ENCODE data around the gene TPM4. TPM values are rescaled to one million over a fixed set of nuclear protein-coding genes. Genes with fewer than 3 reads are reported as not detected.
"Not testable (repeated sequence)": the region's sequence is repeated elsewhere in the genome, so short reads cannot be mapped to it uniquely, and the experiment has no call there.

Gene TPM4
- polyA plus RNA-seq, 1 donor, result 162 TPM

- no peak for DNase-seq (ENCODE audit: low read depth)
These were observed 5.1 kb upstream of the TPM4 start for GRCh38 chr19:16071072-16071691.

GRCh38 chr19:16073481-16073880, 2.8 kb upstream of the TPM4 start:
- no peak for DNase-seq (ENCODE audit: low read depth)

GRCh38 chr19:16073988-16074387, 2.3 kb upstream of the TPM4 start:
- DNase-seq (ENCODE audit: low read depth), result no peak

GRCh38 chr19:16074488-16075365, 1.6 kb upstream of the TPM4 start:
- no peak for DNase-seq (ENCODE audit: low read depth)

- no peak for DNase-seq (ENCODE audit: low read depth)
These were observed 703 bp upstream of the TPM4 start for GRCh38 chr19:16075430-16076153.

- no peak for DNase-seq (ENCODE audit: low read depth)
These were observed 790 bp downstream of the TPM4 start for GRCh38 chr19:16076958-16077611.

- DNase-seq (ENCODE audit: low read depth), result peak; percentile 68
These were observed 1.9 kb downstream of the TPM4 start for GRCh38 chr19:16077984-16078758.

- peak; percentile 91 for DNase-seq (ENCODE audit: low read depth)
These were observed 2.7 kb downstream of the TPM4 start for GRCh38 chr19:16078759-16079707.

GRCh38 chr19:16084067-16084685, 7.9 kb downstream of the TPM4 start:
- DNase-seq (ENCODE audit: low read depth), result no peak

- no peak for DNase-seq (ENCODE audit: low read depth)
These were observed 8.8 kb downstream of the TPM4 start for GRCh38 chr19:16085115-16085514.

- not testable (repeated sequence) for DNase-seq (ENCODE audit: low read depth)
These were observed 11.1 kb downstream of the TPM4 start for GRCh38 chr19:16087404-16087803.

- no peak for DNase-seq (ENCODE audit: low read depth)
These were observed 11.6 kb downstream of the TPM4 start for GRCh38 chr19:16087940-16088339.

- no peak for DNase-seq (ENCODE audit: low read depth)
These were observed 12.2 kb downstream of the TPM4 start for GRCh38 chr19:16088351-16089009.

- DNase-seq (ENCODE audit: low read depth), result no peak
These were observed 12.9 kb downstream of the TPM4 start for GRCh38 chr19:16089010-16089846.

- no peak for DNase-seq (ENCODE audit: low read depth)
These were observed 15.5 kb downstream of the TPM4 start for GRCh38 chr19:16091546-16092475.

GRCh38 chr19:16094360-16095070, 18.2 kb downstream of the TPM4 start:
- no peak for DNase-seq (ENCODE audit: low read depth)
